Activated CD8-positive, alpha-beta T cell treated with anti-CD3 and anti-CD28 coated beads for 36 hours (primary cell): ENCODE measurements around the gene USP36. TPM values are rescaled to one million over a fixed set of nuclear protein-coding genes. Genes with fewer than 3 reads are reported as not detected.

ENCODE experiments used
- ATAC-seq: fragments of 200-7000 bp; cut with Tn5 transposase; one replicate; pipeline ENCODE4 v1.10.0; 2021; ENCODE audit warnings: mild to moderate bottlenecking, moderate library complexity
- CTCF ChIA-PET: fragments of 350-600 bp; sonication (Branson Sonifier 250); formaldehyde crosslinking; loops from one replicate; lab custom pipeline; 2021; ENCODE audit warnings: antibody characterized with exemption; lab: Charles Lee
- POLR2A ChIA-PET: fragments of 350-600 bp; sonication (Branson Sonifier 250); formaldehyde crosslinking; loops from one replicate; lab custom pipeline; 2021; ENCODE audit warnings: antibody characterized with exemption; lab: Charles Lee
- DNase-seq: peaks from one replicate; pipeline ENCODE4 v3.0.0-alpha.2; 2020
- H3K27ac Mint-ChIP-seq: one replicate; pipeline ENCODE4 v1.8.0; 2021; ENCODE audit warnings: mild to moderate bottlenecking, mixed read lengths
- H3K27me3 Mint-ChIP-seq: one replicate; pipeline ENCODE4 v1.8.0; 2021; ENCODE audit warnings: mixed read lengths
- H3K36me3 Mint-ChIP-seq: one replicate; pipeline ENCODE4 v1.8.0; 2021; ENCODE audit warnings: low read depth, mixed read lengths
- H3K4me1 Mint-ChIP-seq: one replicate; pipeline ENCODE4 v1.8.0; 2021; ENCODE audit warnings: low read depth, mixed read lengths
- H3K4me3 Mint-ChIP-seq: one replicate; pipeline ENCODE4 v1.8.0; 2021; ENCODE audit warnings: mild to moderate bottlenecking, moderate library complexity, mixed read lengths
- H3K9me3 Mint-ChIP-seq: one replicate; pipeline ENCODE4 v1.8.0; 2021; ENCODE audit warnings: mixed read lengths
- CTCF ChIP-seq: fragments of 200-600 bp; IDR thresholded peaks from one replicate; pipeline ENCODE4 v1.8.0; 2022; ENCODE audit warnings: antibody characterized with exemption, mild to moderate bottlenecking
- intact Hi-C: fragments of 100-400 bp; cut with micrococcal nuclease; formaldehyde crosslinking; loops from one replicate; pipeline ENCODE4 v1.10.0; 2022
- total RNA-seq, 2 experiments: library from RNA; stranded (reverse); gene quantifications; one replicate each; pipeline ENCODE4 v1.2.3, GENCODE V29; 2021

USP36 gene
- total RNA-seq, 2 experiments from 2014 or later: 86.3 to 93.2 TPM

DNA sequence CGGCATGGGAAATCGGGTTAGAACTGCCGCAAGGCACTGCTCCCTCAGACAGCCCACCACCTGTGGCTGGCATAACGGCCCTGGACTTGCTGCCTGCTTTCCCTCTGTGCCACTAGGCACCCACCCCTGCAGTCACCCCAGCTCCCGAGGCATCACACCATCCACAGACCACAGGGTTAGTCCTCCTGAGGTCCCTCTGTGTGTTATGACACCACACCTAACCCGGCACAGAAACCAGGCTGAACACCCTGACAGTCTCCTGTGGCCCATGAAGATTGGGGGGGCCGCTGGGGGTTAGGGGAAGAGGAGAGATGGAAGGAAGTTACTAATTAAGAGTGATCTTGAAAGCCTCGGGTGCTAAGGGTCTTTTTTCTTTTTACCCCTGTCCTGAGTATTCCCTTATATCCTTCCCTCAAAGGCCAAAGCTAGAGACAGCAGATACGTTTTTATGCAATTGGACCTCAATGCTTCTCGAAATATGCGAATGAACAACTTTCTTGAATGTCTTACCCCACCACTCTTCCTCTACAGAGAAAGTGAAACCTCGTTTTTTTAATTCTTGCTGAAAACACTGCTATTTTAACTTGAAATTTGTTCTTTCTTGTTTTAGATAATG is 65.5 kb downstream of the USP36 start:
- no peaks in the 10 kb centered on the region for H3K27me3 Mint-ChIP-seq
- peaks cover 53% of the 10 kb centered on the region for H3K4me1 Mint-ChIP-seq
- intact Hi-C loops: loop anchor here (5.0 kb wide), 1 partner anchor 48 kb away; no protein-coding TSS in a partner anchor
- peaks cover 1% of the 10 kb centered on the region for H3K9me3 Mint-ChIP-seq
- no peak for TF ChIP-seq CTCF
- POLR2A ChIA-PET: interaction anchor here (0.6 to 2.8 kb wide), 15 partner anchors 9 to 61 kb away, joined by 3 to 22 read pairs (median 4); no protein-coding TSS in a partner anchor
- ATAC-seq: peak; percentile 66
- peaks cover 38% of the 10 kb centered on the region for H3K36me3 Mint-ChIP-seq
- DNase-seq: peak; percentile 89
- H3K27ac Mint-ChIP-seq: peak overlapping the region; percentile 97
- peak overlapping the region; percentile 87 for H3K4me3 Mint-ChIP-seq
- CTCF ChIA-PET: interaction anchor here (1.3 to 1.7 kb wide), 6 partner anchors 8 to 66 kb away, joined by 3 to 5 read pairs (median 4); no protein-coding TSS in a partner anchor

- H3K27ac Mint-ChIP-seq: peak overlapping the region; percentile 97
- no peaks in the 10 kb centered on the region for H3K27me3 Mint-ChIP-seq
- ChIA-PET POLR2A (interaction anchor here (0.6 to 2.8 kb wide), 10 partner anchors 10 to 61 kb away, joined by 3 to 22 read pairs (median 4); no protein-coding TSS in a partner anchor), CTCF (interaction anchor here (1.3 to 1.5 kb wide), 2 partner anchors 40 to 65 kb away, joined by 3 to 5 read pairs; no protein-coding TSS in a partner anchor)
- TF ChIP-seq CTCF: no peak
- H3K36me3 Mint-ChIP-seq: peaks cover 32% of the 10 kb centered on the region
- intact Hi-C loops: no loop called here
- ATAC-seq: peak; percentile 13
- peaks cover 47% of the 10 kb centered on the region for H3K4me1 Mint-ChIP-seq
- peak; percentile 61 for DNase-seq
- peaks cover 1% of the 10 kb centered on the region for H3K9me3 Mint-ChIP-seq
- H3K4me3 Mint-ChIP-seq: peak overlapping the region; percentile 87
Measured at GRCh38 chr17:78774453-78774852, 66.2 kb downstream of the USP36 start.

GRCh38 chr17:78771758-78772382 is 68.7 kb downstream of the USP36 start:
- peak overlapping the region; percentile 97 for H3K27ac Mint-ChIP-seq
- DNase-seq (no peak), ATAC-seq (peak; percentile 43)
- H3K4me3 Mint-ChIP-seq: peak overlapping the region; percentile 76
- CTCF ChIA-PET: interaction anchor here (0.8 to 1.6 kb wide), 3 partner anchors 10 to 24 kb away, joined by 3 to 6 read pairs (median 5); no protein-coding TSS in a partner anchor
- H3K36me3 Mint-ChIP-seq: peaks cover 22% of the 10 kb centered on the region
- no peaks in the 10 kb centered on the region for H3K27me3 Mint-ChIP-seq
- POLR2A ChIA-PET: interaction anchor here (0.6 to 4.4 kb wide), 12 partner anchors 8 to 62 kb away, joined by 3 to 22 read pairs (median 4); no protein-coding TSS in a partner anchor
- H3K9me3 Mint-ChIP-seq: peaks cover 1% of the 10 kb centered on the region
- intact Hi-C loops: no loop called here
- peaks cover 33% of the 10 kb centered on the region for H3K4me1 Mint-ChIP-seq
- TF ChIP-seq CTCF: no peak

- Mint-ChIP-seq H3K36me3 (peaks cover 21% of the 10 kb centered on the region), H3K27ac (no peak overlapping the region), H3K4me3 (no peak overlapping the region), H3K27me3 (no peaks in the 10 kb centered on the region), H3K4me1 (peaks cover 41% of the 10 kb centered on the region), H3K9me3 (peaks cover 1% of the 10 kb centered on the region)
- intact Hi-C loops: no loop called here
- POLR2A ChIA-PET: interaction anchor here (1.2 to 4.4 kb wide), 7 partner anchors 8 to 49 kb away, joined by 3 to 22 read pairs (median 4); no protein-coding TSS in a partner anchor
- CTCF ChIA-PET: interaction anchor here (0.7 to 2.1 kb wide), 13 partner anchors 8 to 61 kb away, joined by 3 to 10 read pairs (median 4); no protein-coding TSS in a partner anchor
- ATAC-seq (peak; percentile 37), DNase-seq (peak; percentile 58)
- TF ChIP-seq CTCF: peak; percentile 51
Measured at GRCh38 chr17:78769196-78769773, 71.3 kb downstream of the USP36 start.
